GM18520 (cell line): ENCODE measurements around the gene SEMA3C.
"Not testable (repeated sequence)": the region's sequence is repeated elsewhere in the genome, so short reads cannot be mapped to it uniquely, and the experiment has no call there.

ENCODE experiments used
- ATAC-seq: cut with Tn5 transposase; IDR thresholded peaks from one replicate; pipeline ENCODE4 v1.9.1; 2021; ENCODE audit not compliant: unreplicated experiment

Gene SEMA3C

GRCh38 chr7:80929619-80930018, 10.8 kb upstream of the SEMA3C start:
- ATAC-seq: no peak

GRCh38 chr7:80926955-80927354, 8.1 kb upstream of the SEMA3C start:
- ATAC-seq: not testable (repeated sequence)

GRCh38 chr7:80924090-80924489, 5.2 kb upstream of the SEMA3C start:
- ATAC-seq: no peak

- no peak for ATAC-seq
Observed at GRCh38 chr7:80923211-80923612, 4.4 kb upstream of the SEMA3C start.

- ATAC-seq: no peak
Observed at GRCh38 chr7:80922253-80923049, 3.6 kb upstream of the SEMA3C start.

GRCh38 chr7:80921130-80921529, 2.3 kb upstream of the SEMA3C start:
- ATAC-seq: no peak

- ATAC-seq: no peak
Observed at GRCh38 chr7:80918399-80918798, 452 bp downstream of the SEMA3C start.

GRCh38 chr7:80916770-80917741, 1.8 kb downstream of the SEMA3C start:
- no peak for ATAC-seq

GRCh38 chr7:80910228-80910627, 8.6 kb downstream of the SEMA3C start:
- no peak for ATAC-seq

- ATAC-seq: no peak
Observed at GRCh38 chr7:80908360-80908797, 10.5 kb downstream of the SEMA3C start.

GRCh38 chr7:80907612-80908011, 11.2 kb downstream of the SEMA3C start:
- ATAC-seq: no peak

GRCh38 chr7:80907141-80907601, 11.7 kb downstream of the SEMA3C start:
- ATAC-seq: no peak

- ATAC-seq: no peak
Observed at GRCh38 chr7:80905334-80905733, 13.5 kb downstream of the SEMA3C start.

GRCh38 chr7:80902716-80903308, 16.0 kb downstream of the SEMA3C start:
- ATAC-seq: no peak

GRCh38 chr7:80902019-80902418, 16.8 kb downstream of the SEMA3C start:
- no peak for ATAC-seq

- ATAC-seq: no peak
Observed at GRCh38 chr7:80900583-80901576, 18.0 kb downstream of the SEMA3C start.

- ATAC-seq: no peak
Observed at GRCh38 chr7:80896906-80897598, 21.8 kb downstream of the SEMA3C start.

- ATAC-seq: no peak
Observed at GRCh38 chr7:80895056-80895455, 23.8 kb downstream of the SEMA3C start.

GRCh38 chr7:80891259-80891544, 27.6 kb downstream of the SEMA3C start:
- no peak for ATAC-seq
